GM18507 (cell line): ENCODE results near the gene GSTT2.

ENCODE experiments used
- DNase-seq: peaks from one replicate; pipeline ENCODE4 v3.0.0; 2011; ENCODE audit warnings: low read depth; ENCODE audit not compliant: insufficient read length; ENCODE audit errors: extremely low spot score
- FAIRE-seq: peaks from 2 replicates; lab custom pipeline; 2011; peaks lifted over from hg19 to GRCh38; lab: Jason Lieb, UNC

Gene GSTT2

GRCh38 chr22:24030186-24030702 is 50.3 kb downstream of the GSTT2 start:
- DNase-seq, result no peak
- FAIRE-seq, result no peak
